GM12865 (cell line): Measurements from ENCODE around the gene PPFIBP2.

ENCODE experiments used
- DNase-seq: peaks from one replicate; pipeline ENCODE4 v3.0.0; 2010; ENCODE audit warnings: low read depth
- H3K4me3 ChIP-seq: 2 replicates; pipeline ENCODE4 v1.5.1; 2011; ENCODE audit warnings: mild to moderate bottlenecking, low read depth, low read length, control low read depth
- TF ChIP-seq, protein P1 (sequence below): IDR thresholded peaks from 2 replicates; pipeline ENCODE4 v1.5.1; 2011; ENCODE audit warnings: low read length, control low read depth, low read depth, inconsistent platforms; ENCODE audit not compliant: insufficient read depth; ENCODE audit errors: missing control alignments

Gene PPFIBP2

DNA sequence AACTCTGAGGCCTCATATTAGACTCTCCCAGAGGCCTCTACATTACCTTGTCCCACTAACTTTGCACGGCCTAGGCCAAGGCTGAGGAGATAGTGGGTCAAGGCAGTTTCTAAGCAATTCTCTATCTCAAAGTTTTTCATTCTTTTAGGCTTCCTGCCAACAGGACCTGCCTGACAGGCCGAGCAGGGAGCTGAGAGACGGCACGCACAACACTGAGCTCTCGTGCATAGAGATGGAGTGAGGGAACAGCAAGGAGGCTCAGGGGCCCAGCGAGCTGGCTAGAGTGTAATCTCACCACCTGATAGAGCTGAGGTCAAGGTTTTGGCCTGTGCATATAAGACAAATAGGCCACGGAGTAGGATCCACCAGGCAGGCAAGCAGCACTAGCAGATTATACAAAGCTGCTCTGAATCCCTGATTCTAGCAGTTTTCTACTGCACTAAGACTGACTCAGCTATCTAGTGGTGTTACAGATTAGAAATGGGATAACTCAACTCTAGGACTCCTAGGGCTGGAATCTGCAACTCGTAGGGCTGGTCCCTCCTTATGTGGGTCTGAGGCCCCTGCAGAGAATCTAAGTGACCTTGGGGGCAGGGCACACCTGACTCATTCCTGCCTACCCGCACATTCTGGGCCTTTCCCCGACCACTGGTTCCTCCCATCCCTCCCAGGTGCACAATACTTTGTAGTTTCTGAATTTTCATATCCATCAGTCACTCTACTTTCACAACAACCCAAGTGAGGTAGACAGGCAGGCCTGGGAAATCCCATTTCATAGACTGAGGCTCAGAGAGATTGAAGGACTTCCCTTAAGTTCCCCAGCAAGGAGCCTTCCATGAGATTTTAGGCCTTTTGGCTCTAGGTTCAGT, 157.8 kb downstream of the PPFIBP2 start:
- TF ChIP-seq, protein P1, sequence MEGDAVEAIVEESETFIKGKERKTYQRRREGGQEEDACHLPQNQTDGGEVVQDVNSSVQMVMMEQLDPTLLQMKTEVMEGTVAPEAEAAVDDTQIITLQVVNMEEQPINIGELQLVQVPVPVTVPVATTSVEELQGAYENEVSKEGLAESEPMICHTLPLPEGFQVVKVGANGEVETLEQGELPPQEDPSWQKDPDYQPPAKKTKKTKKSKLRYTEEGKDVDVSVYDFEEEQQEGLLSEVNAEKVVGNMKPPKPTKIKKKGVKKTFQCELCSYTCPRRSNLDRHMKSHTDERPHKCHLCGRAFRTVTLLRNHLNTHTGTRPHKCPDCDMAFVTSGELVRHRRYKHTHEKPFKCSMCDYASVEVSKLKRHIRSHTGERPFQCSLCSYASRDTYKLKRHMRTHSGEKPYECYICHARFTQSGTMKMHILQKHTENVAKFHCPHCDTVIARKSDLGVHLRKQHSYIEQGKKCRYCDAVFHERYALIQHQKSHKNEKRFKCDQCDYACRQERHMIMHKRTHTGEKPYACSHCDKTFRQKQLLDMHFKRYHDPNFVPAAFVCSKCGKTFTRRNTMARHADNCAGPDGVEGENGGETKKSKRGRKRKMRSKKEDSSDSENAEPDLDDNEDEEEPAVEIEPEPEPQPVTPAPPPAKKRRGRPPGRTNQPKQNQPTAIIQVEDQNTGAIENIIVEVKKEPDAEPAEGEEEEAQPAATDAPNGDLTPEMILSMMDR: no peak
- H3K4me3 ChIP-seq: no peak overlapping the region
- peak; percentile 83 for DNase-seq

DNA sequence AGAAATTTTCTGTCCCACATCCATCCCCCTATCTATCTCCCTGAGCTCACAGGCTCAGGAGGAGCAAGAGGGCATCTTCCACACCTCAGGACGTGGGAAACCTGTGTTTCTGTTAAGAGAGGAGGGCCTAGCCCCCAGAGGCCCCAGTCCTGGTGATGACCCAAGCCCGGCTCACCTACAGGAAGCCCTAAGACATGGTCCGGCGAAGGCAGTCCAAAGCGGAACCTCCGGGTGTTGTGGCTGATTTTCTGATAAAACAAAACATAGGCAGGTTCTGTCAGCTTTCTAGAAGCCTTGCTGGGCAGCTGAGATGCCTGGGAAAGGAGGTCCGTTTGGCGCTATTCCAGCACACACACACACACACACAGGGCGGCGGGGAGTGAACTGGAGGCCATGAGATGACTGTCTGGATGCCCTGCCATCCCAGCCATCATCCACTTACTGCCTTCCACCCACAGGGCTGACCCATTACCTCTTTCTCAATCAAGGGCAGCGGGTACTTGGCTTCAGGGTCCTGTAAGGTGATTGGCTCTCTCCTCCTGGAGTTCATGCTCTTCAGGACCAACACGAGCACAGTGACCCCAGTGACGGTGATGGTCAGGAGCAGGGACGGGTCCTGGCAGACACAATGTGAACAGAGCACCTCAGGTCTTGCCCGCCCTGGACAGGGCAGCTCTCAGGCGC, 158.6 kb downstream of the PPFIBP2 start:
- DNase-seq: peak; percentile 60
- TF ChIP-seq, protein P1: no peak
- H3K4me3 ChIP-seq: peak overlapping the region; percentile 57

DNA sequence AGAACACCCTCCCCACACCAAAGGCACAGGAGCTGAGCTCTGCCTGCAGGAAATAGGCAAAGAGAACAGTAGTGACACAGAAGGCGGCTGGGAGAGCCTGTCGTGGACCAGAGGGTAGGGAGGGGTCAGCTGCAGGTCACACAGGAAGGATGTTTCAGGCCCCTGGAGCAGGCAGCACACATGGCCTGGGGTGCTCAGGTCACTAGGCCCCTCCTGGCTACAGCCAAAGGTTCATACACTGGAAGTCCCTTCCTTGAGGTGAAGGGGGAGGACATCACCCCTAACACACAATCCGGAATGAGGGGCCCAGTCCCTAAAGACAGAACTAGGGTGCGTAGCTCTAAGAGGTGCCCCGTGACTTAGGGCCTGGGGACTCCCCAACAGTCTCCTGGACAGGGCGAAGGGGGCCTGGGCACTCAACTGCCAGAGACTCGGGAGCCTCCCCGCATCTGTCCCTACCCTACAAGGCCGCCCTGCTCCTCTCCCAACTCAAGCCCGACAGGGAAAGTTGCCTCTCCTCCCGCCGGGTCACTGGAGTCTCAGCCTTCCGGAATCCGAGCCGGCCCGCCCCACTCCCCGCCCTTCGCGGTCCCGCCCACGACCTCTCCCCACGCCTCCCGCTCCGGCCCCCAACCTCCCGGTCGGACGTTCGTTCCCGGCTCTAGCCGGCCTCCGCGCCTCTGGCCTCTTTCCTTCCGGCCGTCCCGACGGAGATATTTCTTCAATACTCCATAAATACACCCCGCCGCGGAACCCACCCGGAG, 159.3 kb downstream of the PPFIBP2 start, which contains the start of gene CYB5R2:
Gene CYB5R2 (minus strand): TSS at position 541 of the 764 bp plus-strand sequence. CDS start 675 bp downstream, outside the sequence.
- peak; percentile 54 for DNase-seq
- TF ChIP-seq, protein P1: no peak
- H3K4me3 ChIP-seq: peak within 1 kb of the TSS; percentile 57

DNA sequence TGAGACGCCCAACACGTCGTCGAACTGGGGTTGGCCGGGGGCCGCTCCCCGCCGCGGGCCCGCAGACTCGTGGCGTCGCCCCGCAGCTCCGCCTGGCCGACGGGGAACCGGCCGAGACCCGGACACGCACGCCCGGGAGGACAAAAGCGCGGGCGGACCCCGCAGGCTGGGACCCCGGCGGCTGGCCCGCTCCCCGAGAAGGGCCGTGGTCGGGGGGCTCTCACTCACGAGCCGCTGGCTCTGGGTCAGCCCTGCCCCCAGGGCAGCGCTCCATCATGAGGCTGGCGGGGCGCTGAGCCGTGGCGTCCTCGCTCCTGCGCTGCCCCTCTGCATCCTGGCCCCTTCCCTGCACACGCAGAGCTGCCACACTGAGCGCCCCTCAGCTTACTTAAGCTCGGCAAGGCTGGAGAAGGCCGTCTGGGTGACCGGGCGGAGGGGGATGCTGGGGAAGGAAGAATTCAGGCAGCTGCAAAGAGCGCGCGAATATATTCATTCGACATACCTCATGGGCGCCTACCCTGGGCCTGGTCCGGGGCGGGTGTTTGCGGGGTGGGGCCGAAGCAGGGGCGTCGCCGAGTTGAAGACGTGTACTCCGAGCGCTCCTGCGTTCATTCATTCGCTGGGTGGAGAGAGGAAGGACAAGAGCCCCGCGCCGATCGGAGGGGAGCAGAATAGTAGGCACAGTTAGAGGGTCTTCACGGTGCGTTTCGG, 160.1 kb downstream of the PPFIBP2 start:
- TF ChIP-seq, protein P1: no peak
- peak; percentile 23 for DNase-seq
- H3K4me3 ChIP-seq: peak overlapping the region; percentile 57

DNA sequence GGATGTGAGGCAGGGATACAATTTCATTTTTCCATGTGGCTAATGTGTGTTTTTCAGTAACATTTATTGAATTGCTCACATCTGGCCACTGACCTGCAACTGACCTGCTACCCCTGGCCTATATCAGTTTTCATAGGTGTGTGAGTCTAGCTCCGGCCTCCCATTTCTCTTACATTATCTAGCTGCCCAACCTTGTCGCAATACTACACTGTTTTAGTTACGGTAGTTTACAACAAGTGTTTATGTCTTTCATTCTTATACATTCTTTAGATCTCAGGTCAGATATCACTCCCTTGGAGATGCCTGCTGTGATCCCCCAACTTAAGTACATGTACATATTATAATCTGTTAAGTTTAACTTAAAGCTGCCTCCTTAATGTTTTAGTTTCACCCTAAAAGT, 161.8 kb downstream of the PPFIBP2 start:
- DNase-seq: no peak
- TF ChIP-seq, protein P1: no peak
- no peak overlapping the region for H3K4me3 ChIP-seq

DNA sequence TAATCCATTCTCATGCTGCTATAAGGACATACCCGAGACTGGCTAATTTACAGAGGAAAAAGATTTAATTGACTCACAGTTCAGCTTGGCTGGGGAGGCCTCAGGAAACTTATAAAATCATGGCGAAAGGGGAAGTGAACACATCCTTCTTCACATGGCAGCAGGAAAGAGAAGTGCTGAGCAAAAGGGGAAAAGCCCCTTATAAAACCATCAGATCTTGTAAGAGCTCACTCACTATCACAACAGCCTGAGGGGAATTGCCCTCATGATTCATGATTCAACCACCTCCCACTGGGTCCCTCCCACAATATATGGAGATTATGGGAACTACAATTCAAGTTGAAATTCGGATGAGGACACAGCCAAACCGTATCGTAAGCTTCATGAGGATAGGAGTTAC, 163.3 kb downstream of the PPFIBP2 start:
- TF ChIP-seq, protein P1: no peak
- no peak overlapping the region for H3K4me3 ChIP-seq
- no peak for DNase-seq
